Measurements from ENCODE around the gene ACKR3. TPM values are rescaled to one million over a fixed set of nuclear protein-coding genes. Genes with fewer than 3 reads are reported as not detected.

Gene ACKR3
- total and polyA plus RNA-seq, 2 donors (not counting 1 experiment from before 2014, with no cell fraction given) = 7.1 to 15.3 TPM

GRCh38 chr2:236602678-236603077 lies 33.1 kb downstream of the ACKR3 start:
- no CpG with 5 or more reads among the region's 4 CpGs for WGBS (ENCODE audit: insufficient coverage)

More at GRCh38 chr2:236602678-236603077, 33.1 kb downstream of the ACKR3 start:
- POLR2A ChIA-PET = no interaction called here
- Histone ChIP-seq H3K9me3 (ENCODE audit: control extremely low read depth in 1 of 3, control insufficient read depth in 2 of 3, insufficient read depth in 1 of 3, low read length in 2 of 3) (peaks cover 0 to 12% (median 0%) of the 10 kb centered on the region in 3 donors), H3K79me2 (ENCODE audit: control insufficient read depth, insufficient read depth, low read length) (no peaks in the 10 kb centered on the region), H4K20me1 (ENCODE audit: control insufficient read depth, insufficient read depth, low read length, poor library complexity, severe bottlenecking) (no peaks in the 10 kb centered on the region), H3K36me3 (replicated peaks in 1 of 2; ENCODE audit: control extremely low read depth in 1 of 2, control insufficient read depth in 1 of 2, extremely low read depth in 1 of 2, insufficient read depth in 2 of 2, low read length in 1 of 2) (no peaks in the 10 kb centered on the region), H3K4me1 (ENCODE audit: control insufficient read depth in 2 of 2, insufficient read depth in 2 of 2, low read length in 2 of 2) (no peaks in the 10 kb centered on the region), H3K4me3 (ENCODE audit: control extremely low read depth in 1 of 5, extremely low read depth in 1 of 5, insufficient read depth in 1 of 5, low read depth in 2 of 5, low read length in 4 of 5) (no peak overlapping the region), H3K9ac (ENCODE audit: low read length) (no peak overlapping the region), H3K27me3 (replicated peaks in 1 of 4; ENCODE audit: control extremely low read depth in 1 of 4, control insufficient read depth in 3 of 4, insufficient read depth in 4 of 4, low read length in 3 of 4) (peaks cover 0 to 10% (median 1%) of the 10 kb centered on the region in 4 experiments), H3K4me2 (replicated peaks; ENCODE audit: low read depth, low read length, poor library complexity, severe bottlenecking) (no peak overlapping the region), H2AFZ (ENCODE audit: insufficient read depth, low read depth, low read length, poor library complexity, severe bottlenecking) (no peak overlapping the region), H3K27ac (ENCODE audit: low read length in 2 of 2) (no peak overlapping the region)
- H3K27ac Mint-ChIP-seq = no peak overlapping the region
- H3K4me3 Mint-ChIP-seq = no peak overlapping the region
- peaks cover 35% of the 10 kb centered on the region for H3K27me3 Mint-ChIP-seq
- H3K4me1 Mint-ChIP-seq = peaks cover 10% of the 10 kb centered on the region
- CTCF ChIA-PET = interaction anchor here (2.0 kb wide), 1 partner anchor 89 kb away, joined by 4 read pairs; no protein-coding TSS in a partner anchor
- intact Hi-C loops (cut with micrococcal nuclease) = no loop called here
- DNase-seq (no peak), ATAC-seq (ENCODE audit: low read depth) (no peak)
- no peak for TF ChIP-seq EZH2 (IDR thresholded peaks at IDR 0.05; ENCODE audit: borderline replicate concordance, insufficient read depth, low read depth, low read length, poor library complexity, severe bottlenecking)
- no peak for TF ChIP-seq CTCF (IDR thresholded peaks at IDR 0.05)
- peaks cover 3% of the 10 kb centered on the region for H3K9me3 Mint-ChIP-seq (ENCODE audit: insufficient read depth)
